ENCODE data around the gene DYNLT2B. TPM values are rescaled to one million over a fixed set of nuclear protein-coding genes. Genes with fewer than 3 reads are reported as not detected.
"Not testable (repeated sequence)": the region's sequence is repeated elsewhere in the genome, so short reads cannot be mapped to it uniquely, and the experiment has no call there.

DYNLT2B gene
- total RNA-seq, 2 donors from 2014 or later = 4.8 to 6.8 TPM

DNA sequence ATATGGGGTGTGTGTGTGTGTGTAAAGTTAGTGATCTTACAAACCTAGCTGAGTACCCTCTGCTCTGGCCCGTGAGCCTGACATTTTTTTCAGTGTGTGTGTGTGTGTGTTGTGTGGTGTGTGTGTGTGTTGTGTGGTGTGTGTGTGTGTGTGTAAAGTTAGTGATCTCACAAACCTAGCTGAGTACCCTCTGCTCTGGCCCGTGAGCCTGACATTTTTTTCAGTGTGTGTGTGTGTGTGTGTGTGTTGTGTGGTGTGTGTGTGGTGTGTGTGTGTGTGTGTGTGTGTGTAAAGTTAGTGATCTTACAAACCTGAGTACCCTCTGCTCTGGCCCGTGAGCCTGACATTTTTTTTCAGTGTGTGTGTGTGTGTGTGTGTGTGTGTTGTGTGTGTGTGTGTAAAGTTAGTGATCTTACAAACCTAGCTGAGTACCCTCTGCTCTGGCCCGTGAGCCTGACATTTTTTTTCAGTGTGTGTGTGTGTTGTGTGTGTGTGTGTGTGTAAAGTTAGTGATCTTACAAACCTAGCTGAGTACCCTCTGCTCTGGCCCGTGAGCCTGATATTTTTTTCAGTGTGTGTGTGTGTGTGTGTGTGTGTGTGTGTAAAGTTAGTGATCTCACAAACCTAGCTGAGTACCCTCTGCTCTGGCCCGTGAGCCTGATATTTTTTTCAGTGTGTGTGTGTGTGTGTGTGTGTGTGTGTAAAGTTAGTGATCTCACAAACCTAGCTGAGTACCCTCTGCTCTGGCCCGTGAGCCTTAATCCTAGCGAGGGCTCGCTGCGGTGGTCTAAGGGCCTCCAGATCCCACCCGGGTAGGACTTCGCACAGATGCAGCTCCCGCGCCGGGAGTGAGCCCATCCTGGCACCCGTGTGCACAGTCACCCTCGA is 997 bp downstream of the DYNLT2B start:
- H3K4me3 Mint-ChIP-seq = peak overlapping the region; percentile 96
- H3K27ac Mint-ChIP-seq = peak overlapping the region; percentile 94
- H3K9me3 ChIP-seq (ENCODE audit: control insufficient read depth, low read length, poor library complexity, severe bottlenecking); ATAC-seq; H3K36me3 Mint-ChIP-seq (ENCODE audit: low read depth); H3K27me3 Mint-ChIP-seq; DNase-seq; H3K4me1 Mint-ChIP-seq: not testable (repeated sequence)

GRCh38 chr3:196315821-196316220 is 2.2 kb downstream of the DYNLT2B start:
- Mint-ChIP-seq H3K4me1 (peaks cover 5% of the 10 kb centered on the region), H3K27me3 (no peaks in the 10 kb centered on the region), H3K4me3 (no peak overlapping the region), H3K36me3 (ENCODE audit: low read depth) (no peaks in the 10 kb centered on the region), H3K27ac (no peak overlapping the region)
- ATAC-seq = no peak
- DNase-seq = no peak
- H3K9me3 ChIP-seq (ENCODE audit: control insufficient read depth, low read length, poor library complexity, severe bottlenecking) = no peaks in the 10 kb centered on the region

- Mint-ChIP-seq H3K36me3 (ENCODE audit: low read depth) (no peaks in the 10 kb centered on the region), H3K27ac (peak overlapping the region; percentile 91), H3K27me3 (no peaks in the 10 kb centered on the region), H3K4me1 (peaks cover 5% of the 10 kb centered on the region), H3K4me3 (no peak overlapping the region)
- no peak for ATAC-seq
- no peaks in the 10 kb centered on the region for H3K9me3 ChIP-seq (ENCODE audit: control insufficient read depth, low read length, poor library complexity, severe bottlenecking)
- no peak for DNase-seq
Measured at GRCh38 chr3:196314597-196314996, 3.4 kb downstream of the DYNLT2B start.

DNA sequence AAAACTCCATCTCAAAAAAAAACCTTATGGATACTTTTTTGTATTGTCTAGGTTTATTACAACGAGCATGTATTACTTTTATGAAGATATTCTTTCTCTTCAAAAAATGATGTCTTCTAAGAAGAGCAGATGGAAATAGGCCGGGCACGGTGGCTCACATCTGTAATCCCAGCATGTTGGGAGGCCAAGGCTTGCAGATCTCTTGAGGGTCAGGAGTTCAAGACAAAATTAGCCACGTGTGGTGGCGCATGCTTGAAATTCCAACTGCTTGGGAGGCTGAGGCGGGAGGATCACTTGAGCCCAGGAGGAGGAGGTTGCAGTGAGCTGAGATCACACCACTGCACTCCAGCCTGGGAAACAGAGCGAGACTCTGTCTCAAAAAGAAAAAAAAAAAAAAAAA is 4.0 kb downstream of the DYNLT2B start:
- DNase-seq; ATAC-seq; H3K4me3 Mint-ChIP-seq; H3K36me3 Mint-ChIP-seq (ENCODE audit: low read depth); H3K9me3 ChIP-seq (ENCODE audit: control insufficient read depth, low read length, poor library complexity, severe bottlenecking); H3K4me1 Mint-ChIP-seq; H3K27me3 Mint-ChIP-seq: not testable (repeated sequence)
- peak overlapping the region; percentile 91 for H3K27ac Mint-ChIP-seq

GRCh38 chr3:196302960-196303359 is 15.1 kb downstream of the DYNLT2B start:
- H3K36me3 Mint-ChIP-seq (ENCODE audit: low read depth); H3K27me3 Mint-ChIP-seq; DNase-seq; H3K4me3 Mint-ChIP-seq; H3K4me1 Mint-ChIP-seq; H3K27ac Mint-ChIP-seq; H3K9me3 ChIP-seq (ENCODE audit: control insufficient read depth, low read length, poor library complexity, severe bottlenecking); ATAC-seq: not testable (repeated sequence)

- not testable (repeated sequence) for H3K36me3 Mint-ChIP-seq (ENCODE audit: low read depth); H3K4me1 Mint-ChIP-seq; H3K4me3 Mint-ChIP-seq; ATAC-seq; H3K9me3 ChIP-seq (ENCODE audit: control insufficient read depth, low read length, poor library complexity, severe bottlenecking); H3K27me3 Mint-ChIP-seq; DNase-seq; H3K27ac Mint-ChIP-seq
Measured at GRCh38 chr3:196302551-196302950, 15.5 kb downstream of the DYNLT2B start.

- DNase-seq (no peak), ATAC-seq (no peak)
- no peaks in the 10 kb centered on the region for H3K9me3 ChIP-seq (ENCODE audit: control insufficient read depth, low read length, poor library complexity, severe bottlenecking)
- H3K4me3 Mint-ChIP-seq = no peak overlapping the region
- H3K36me3 Mint-ChIP-seq (ENCODE audit: low read depth) = no peaks in the 10 kb centered on the region
- H3K27me3 Mint-ChIP-seq = no peaks in the 10 kb centered on the region
- peaks cover 4% of the 10 kb centered on the region for H3K4me1 Mint-ChIP-seq
- H3K27ac Mint-ChIP-seq = no peak overlapping the region
Measured at GRCh38 chr3:196298521-196298920, 19.5 kb downstream of the DYNLT2B start.

DNA sequence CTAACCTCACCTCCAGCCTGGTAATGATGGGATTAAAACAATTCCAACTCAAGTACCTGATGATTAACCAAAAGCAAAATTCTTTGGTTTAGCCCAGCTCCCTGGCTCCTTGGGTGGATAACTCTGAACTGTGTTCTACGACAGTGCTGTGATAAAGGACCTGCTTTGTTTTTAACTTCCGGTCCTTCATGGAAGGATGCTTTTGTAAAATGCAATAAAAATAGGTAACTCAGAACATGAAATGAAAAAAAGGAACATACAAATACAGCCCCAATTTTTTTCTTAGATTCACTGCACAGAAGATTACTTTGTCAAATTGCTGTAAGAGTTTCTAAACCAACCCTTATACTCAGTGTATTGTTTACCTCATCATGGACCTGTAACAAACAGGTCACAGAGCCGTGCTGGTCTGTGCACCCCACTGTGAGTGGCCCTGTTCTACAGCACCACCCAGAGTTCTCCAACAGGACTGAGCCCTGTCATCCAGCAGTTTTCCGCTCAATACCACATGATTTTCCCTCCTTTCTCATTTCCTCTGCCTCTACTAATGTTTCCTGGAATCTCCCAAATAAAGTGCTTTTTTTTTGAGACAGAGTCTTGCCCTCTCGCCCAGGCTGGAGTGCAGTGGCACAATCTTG is 25.6 kb downstream of the DYNLT2B start:
- Mint-ChIP-seq H3K36me3 (ENCODE audit: low read depth) (peaks cover 3% of the 10 kb centered on the region), H3K27me3 (no peaks in the 10 kb centered on the region), H3K4me3 (no peak overlapping the region), H3K4me1 (peaks cover 3% of the 10 kb centered on the region), H3K27ac (no peak overlapping the region)
- H3K9me3 ChIP-seq (ENCODE audit: control insufficient read depth, low read length, poor library complexity, severe bottlenecking) = no peaks in the 10 kb centered on the region
- DNase-seq = no peak
- ATAC-seq = no peak

DNA sequence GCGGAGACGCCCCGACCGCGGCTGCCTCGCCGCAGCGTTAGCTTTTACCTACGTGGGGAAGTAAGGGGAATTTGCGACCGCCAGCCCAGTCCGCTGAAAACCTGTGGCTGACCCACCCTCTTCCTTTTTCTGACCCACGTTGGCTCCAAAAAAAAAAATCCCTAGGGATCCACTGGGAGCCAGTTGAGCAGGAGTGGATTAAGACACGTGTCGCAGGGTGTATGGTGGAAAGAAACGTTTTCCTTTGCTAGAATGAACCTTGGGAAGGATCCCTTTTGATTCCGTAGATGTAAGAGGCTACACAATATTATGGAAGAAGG is 29.9 kb downstream of the DYNLT2B start:
- peaks cover 8% of the 10 kb centered on the region for H3K36me3 Mint-ChIP-seq (ENCODE audit: low read depth)
- no peaks in the 10 kb centered on the region for H3K27me3 Mint-ChIP-seq
- peak overlapping the region; percentile 99 for H3K27ac Mint-ChIP-seq
- no peaks in the 10 kb centered on the region for H3K9me3 ChIP-seq (ENCODE audit: control insufficient read depth, low read length, poor library complexity, severe bottlenecking)
- ATAC-seq = no peak
- peak overlapping the region; percentile 100 for H3K4me3 Mint-ChIP-seq
- H3K4me1 Mint-ChIP-seq = peaks cover 31% of the 10 kb centered on the region
- DNase-seq = peak in 1 of 3 donors; percentile 47

DNA sequence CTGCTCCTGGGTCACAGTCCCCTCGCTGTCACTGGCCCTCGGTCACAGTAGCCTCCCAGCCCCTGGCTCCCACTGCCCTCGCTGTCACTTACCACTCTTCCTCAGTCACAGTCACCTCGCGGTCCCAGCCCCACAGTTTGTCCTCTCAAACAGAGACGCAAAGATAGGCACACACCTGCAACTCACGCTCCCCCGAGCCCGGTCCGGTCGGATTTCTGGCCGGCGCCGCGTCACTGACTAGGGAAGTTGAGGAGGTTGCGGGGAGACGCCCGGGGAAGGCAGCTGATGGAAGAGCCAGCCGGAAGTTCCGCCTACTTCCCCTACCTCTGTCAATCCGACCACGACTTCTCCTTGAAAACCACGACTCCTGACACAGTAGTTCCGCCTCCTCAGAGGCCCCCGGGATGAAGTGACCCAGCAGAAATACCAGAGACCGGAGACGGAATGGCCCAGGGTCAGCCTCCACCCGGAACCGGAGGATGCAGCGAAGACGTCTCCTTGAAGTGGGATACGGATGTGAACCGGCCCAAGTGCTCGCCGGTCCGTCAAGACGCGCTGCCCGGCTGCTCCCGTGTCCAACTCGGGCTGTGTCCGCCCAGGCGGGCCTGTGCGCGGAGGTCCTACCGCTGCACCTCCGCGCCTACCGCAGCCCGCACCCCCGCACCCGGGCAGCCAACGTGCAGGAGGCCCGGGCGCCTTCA is 30.4 kb downstream of the DYNLT2B start, which contains the start of gene PCYT1A:
TSS of gene PCYT1A (minus strand) at position 287 of the 701 bp plus-strand sequence. CDS start 17,195 bp downstream, outside the sequence.
- Mint-ChIP-seq H3K4me1 (peaks cover 31% of the 10 kb centered on the region), H3K27ac (peak within 1 kb of the TSS; percentile 99), H3K4me3 (peak within 1 kb of the TSS; percentile 100), H3K36me3 (ENCODE audit: low read depth) (peaks cover 8% of the 10 kb centered on the region), H3K27me3 (no peaks in the 10 kb centered on the region)
- DNase-seq (peak; percentile 45 to 67 (median 58)), ATAC-seq (peak; percentile 89)
- H3K9me3 ChIP-seq (ENCODE audit: control insufficient read depth, low read length, poor library complexity, severe bottlenecking) = no peaks in the 10 kb centered on the region

- H3K9me3 ChIP-seq (ENCODE audit: control insufficient read depth, low read length, poor library complexity, severe bottlenecking) = no peaks in the 10 kb centered on the region
- Mint-ChIP-seq H3K4me3 (peak overlapping the region; percentile 100), H3K36me3 (ENCODE audit: low read depth) (peaks cover 8% of the 10 kb centered on the region), H3K27ac (peak overlapping the region; percentile 99), H3K4me1 (peaks cover 34% of the 10 kb centered on the region), H3K27me3 (no peaks in the 10 kb centered on the region)
- peak; percentile 45 for ATAC-seq
- peak in 1 of 3 donors; percentile 14 for DNase-seq
Measured at GRCh38 chr3:196287090-196287439, 31.0 kb downstream of the DYNLT2B start.

GRCh38 chr3:196284396-196284795 is 33.6 kb downstream of the DYNLT2B start:
- Mint-ChIP-seq H3K27ac (peak overlapping the region; percentile 99), H3K4me3 (no peak overlapping the region), H3K4me1 (peaks cover 49% of the 10 kb centered on the region)

GRCh38 chr3:196281962-196282361 is 36.1 kb downstream of the DYNLT2B start:
- Mint-ChIP-seq H3K36me3 (ENCODE audit: low read depth) (peaks cover under 1% of the 10 kb centered on the region), H3K27me3 (no peaks in the 10 kb centered on the region), H3K27ac (peak overlapping the region; percentile 34), H3K4me3 (no peak overlapping the region), H3K4me1 (peaks cover 50% of the 10 kb centered on the region)
- DNase-seq (no peak), ATAC-seq (no peak)
- H3K9me3 ChIP-seq (ENCODE audit: control insufficient read depth, low read length, poor library complexity, severe bottlenecking) = no peaks in the 10 kb centered on the region

More at GRCh38 chr3:196284396-196284795, 33.6 kb downstream of the DYNLT2B start:
- no peaks in the 10 kb centered on the region for H3K9me3 ChIP-seq (ENCODE audit: control insufficient read depth, low read length, poor library complexity, severe bottlenecking)
- Mint-ChIP-seq H3K27me3 (no peaks in the 10 kb centered on the region), H3K36me3 (ENCODE audit: low read depth) (peaks cover 8% of the 10 kb centered on the region)
- ATAC-seq = no peak
- DNase-seq = no peak
